Measurements from ENCODE around the gene STEEP1.

The STEEP1 gene

GRCh38 chrX:119565107-119565663, at the start of gene STEEP1:
STEEP1 (minus strand) TSS chrX:119565409; CDS start chrX:119565355, 54 bp downstream.
- DNase-seq: peak; percentile 96

- no peak for DNase-seq
These were observed 49.6 kb upstream of the STEEP1 start for GRCh38 chrX:119614776-119615175.

- no peak for DNase-seq
These were observed 41.8 kb upstream of the STEEP1 start for GRCh38 chrX:119607018-119607389.

- peak; percentile 97 for DNase-seq
These were observed 41.2 kb upstream of the STEEP1 start, which contains the start of gene NKRF for GRCh38 chrX:119606280-119607017. NKRF (minus strand) TSS chrX:119606424.

- DNase-seq: peak; percentile 54
These were observed 40.5 kb upstream of the STEEP1 start for GRCh38 chrX:119605464-119606279.

GRCh38 chrX:119604766-119605463, 39.7 kb upstream of the STEEP1 start:
- peak; percentile 37 for DNase-seq

GRCh38 chrX:119602701-119603255, 37.6 kb upstream of the STEEP1 start:
- no peak for DNase-seq

- no peak for DNase-seq
These were observed 24.6 kb upstream of the STEEP1 start for GRCh38 chrX:119589810-119590209.

GRCh38 chrX:119583431-119584059, 18.3 kb upstream of the STEEP1 start:
- no peak for DNase-seq

GRCh38 chrX:119579414-119579813, 14.2 kb upstream of the STEEP1 start:
- DNase-seq: no peak

- DNase-seq: peak; percentile 95
These were observed 9.4 kb upstream of the STEEP1 start, which contains the start of gene UBE2A for GRCh38 chrX:119574394-119575266. UBE2A (plus strand) TSS chrX:119574563; CDS start chrX:119574712, 149 bp downstream.

GRCh38 chrX:119573840-119574393, 8.7 kb upstream of the STEEP1 start:
- DNase-seq: no peak

- DNase-seq: no peak
These were observed 8.0 kb upstream of the STEEP1 start for GRCh38 chrX:119573222-119573621.

- DNase-seq: no peak
These were observed 5.2 kb upstream of the STEEP1 start for GRCh38 chrX:119570351-119570835.

GRCh38 chrX:119552508-119552907, 12.7 kb downstream of the STEEP1 start:
- no peak for DNase-seq

- no peak for DNase-seq
These were observed 15.7 kb downstream of the STEEP1 start for GRCh38 chrX:119549327-119550016.

- DNase-seq: no peak
These were observed 24.0 kb downstream of the STEEP1 start for GRCh38 chrX:119541188-119541587.

GRCh38 chrX:119539872-119540271, 25.3 kb downstream of the STEEP1 start:
- DNase-seq: no peak

GRCh38 chrX:119537487-119537886, 27.7 kb downstream of the STEEP1 start:
- no peak for DNase-seq
